Smooth muscle cell (in vitro differentiated cells): ENCODE results near the gene LGI4. TPM values are rescaled to one million over a fixed set of nuclear protein-coding genes. Genes with fewer than 3 reads are reported as not detected.
A peak's percentile ranks its signal among the peaks of the same experiment; 100 is the strongest.

Source experiments
- DNase-seq: peaks from one replicate; lab custom pipeline; 2025; ENCODE audit not compliant: unreplicated experiment; lab: John Stamatoyannopoulos, UW
- H2AFZ ChIP-seq: fragments of 200-600 bp; sonication (generic); 2 replicates; pipeline ENCODE4 v1.6.0; 2016; ENCODE audit warnings: antibody characterized with exemption, low read depth, mild to moderate bottlenecking
- H3F3A ChIP-seq: fragments of 200-600 bp; sonication (generic); 2 replicates; pipeline ENCODE4 v1.6.0; 2017; ENCODE audit warnings: antibody characterized with exemption, low read depth
- H3K27ac ChIP-seq: fragments of 200-600 bp; sonication (generic); 2 replicates; pipeline ENCODE4 v1.5.1; 2016; ENCODE audit warnings: low read depth, mild to moderate bottlenecking
- H3K27me3 ChIP-seq: fragments of 200-600 bp; sonication (generic); 2 replicates; pipeline ENCODE4 v1.6.1; 2016; ENCODE audit warnings: low read depth, mild to moderate bottlenecking
- H3K36me3 ChIP-seq: fragments of 200-600 bp; sonication (generic); 2 replicates; pipeline ENCODE4 v1.5.1; 2016; ENCODE audit warnings: low read depth
- H3K4me1 ChIP-seq: fragments of 200-600 bp; sonication (generic); 2 replicates; pipeline ENCODE4 v1.5.1; 2016; ENCODE audit warnings: low read depth
- H3K4me2 ChIP-seq: fragments of 200-600 bp; sonication (generic); 2 replicates; pipeline ENCODE4 v1.6.0; 2016; ENCODE audit warnings: mild to moderate bottlenecking
- H3K4me3 ChIP-seq: fragments of 200-600 bp; sonication (generic); 2 replicates; pipeline ENCODE4 v1.5.1; 2016; ENCODE audit warnings: mild to moderate bottlenecking
- H3K79me2 ChIP-seq: fragments of 200-600 bp; sonication (generic); 2 replicates; pipeline ENCODE4 v1.6.0; 2016; ENCODE audit warnings: low read depth, mild to moderate bottlenecking
- H3K9ac ChIP-seq: fragments of 200-600 bp; sonication (generic); 2 replicates; pipeline ENCODE4 v1.6.0; 2016; ENCODE audit warnings: low read depth
- H3K9me3 ChIP-seq: fragments of 200-600 bp; sonication (generic); replicated peaks from 2 replicates; pipeline ENCODE4 v1.5.1; 2016; ENCODE audit warnings: low read depth
- H4K20me1 ChIP-seq: fragments of 200-600 bp; sonication (generic); 2 replicates; pipeline ENCODE4 v1.6.0; 2016; ENCODE audit warnings: low read depth
- WGBS: methylation state at CpG from one replicate; pipeline ENCODE4 v1.1.7; 2016; ENCODE audit warnings: low lambda C conversion rate; 5-methylcytosine and 5-hydroxymethylcytosine counted together
- polyA plus RNA-seq: library from polyadenylated mRNA; unstranded; fragments of >200 nt; fragmentation: Nextera tagmentation; extraction: Ambion mirVana; gene quantifications from 2 replicates; pipeline ENCODE4 v1.2.1, GENCODE V29; 2016
- total RNA-seq: library from RNA; depleted of rRNA; stranded (reverse); fragments of >200 nt; gene quantifications from 2 replicates; pipeline ENCODE4 v1.2.3, GENCODE V29; 2014
- TF ChIP-seq, protein P1 (sequence below): fragments of 200-600 bp; sonication (generic); IDR thresholded peaks from 2 replicates; pipeline ENCODE4 v1.5.1; 2017; ENCODE audit warnings: borderline replicate concordance, mild to moderate bottlenecking, antibody characterized with exemption; ENCODE audit not compliant: insufficient read depth, poor library complexity, severe bottlenecking

Gene LGI4
- total and polyA plus RNA-seq, 2 experiments from 2014 or later, result 0.17 to 0.22 TPM

GRCh38 chr19:35136977-35137702 is 2.3 kb upstream of the LGI4 start:
- Histone ChIP-seq H3K36me3 (no peaks in the 10 kb centered on the region), H3K9me3 (no peaks in the 10 kb centered on the region)

DNA sequence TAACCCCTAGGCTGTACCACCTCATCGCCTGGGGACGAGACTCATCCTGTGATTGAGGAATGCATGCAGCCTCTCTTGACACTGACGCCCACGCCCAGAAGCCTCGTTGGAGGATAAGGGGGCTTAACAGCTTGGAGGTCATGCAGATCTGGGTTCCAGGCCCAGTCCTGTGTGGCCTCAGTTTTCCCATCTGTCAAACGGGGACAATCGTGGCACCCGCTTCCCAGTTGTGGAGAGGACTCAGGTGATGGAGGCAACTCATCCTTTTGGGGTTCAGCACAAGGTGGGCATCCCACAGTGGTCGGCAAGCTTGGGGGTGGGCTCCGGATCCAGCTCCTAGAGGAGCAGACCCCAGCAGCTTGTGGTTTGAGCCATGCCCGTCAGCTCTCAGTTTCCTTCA is 1.4 kb upstream of the LGI4 start:
- Histone ChIP-seq H3K9ac (no peak overlapping the region), H3K36me3 (no peaks in the 10 kb centered on the region), H4K20me1 (no peaks in the 10 kb centered on the region), H2AFZ (no peak overlapping the region), H3K79me2 (no peaks in the 10 kb centered on the region), H3K4me2 (no peak overlapping the region), H3K4me1 (peaks cover 20% of the 10 kb centered on the region), H3F3A (no peaks in the 10 kb centered on the region), H3K4me3 (no peak overlapping the region), H3K27ac (no peak overlapping the region), H3K27me3 (no peaks in the 10 kb centered on the region), H3K9me3 (no peaks in the 10 kb centered on the region)
- 76% methylated on average over 11 of the region's 11 CpGs for WGBS
- TF ChIP-seq, protein P1, sequence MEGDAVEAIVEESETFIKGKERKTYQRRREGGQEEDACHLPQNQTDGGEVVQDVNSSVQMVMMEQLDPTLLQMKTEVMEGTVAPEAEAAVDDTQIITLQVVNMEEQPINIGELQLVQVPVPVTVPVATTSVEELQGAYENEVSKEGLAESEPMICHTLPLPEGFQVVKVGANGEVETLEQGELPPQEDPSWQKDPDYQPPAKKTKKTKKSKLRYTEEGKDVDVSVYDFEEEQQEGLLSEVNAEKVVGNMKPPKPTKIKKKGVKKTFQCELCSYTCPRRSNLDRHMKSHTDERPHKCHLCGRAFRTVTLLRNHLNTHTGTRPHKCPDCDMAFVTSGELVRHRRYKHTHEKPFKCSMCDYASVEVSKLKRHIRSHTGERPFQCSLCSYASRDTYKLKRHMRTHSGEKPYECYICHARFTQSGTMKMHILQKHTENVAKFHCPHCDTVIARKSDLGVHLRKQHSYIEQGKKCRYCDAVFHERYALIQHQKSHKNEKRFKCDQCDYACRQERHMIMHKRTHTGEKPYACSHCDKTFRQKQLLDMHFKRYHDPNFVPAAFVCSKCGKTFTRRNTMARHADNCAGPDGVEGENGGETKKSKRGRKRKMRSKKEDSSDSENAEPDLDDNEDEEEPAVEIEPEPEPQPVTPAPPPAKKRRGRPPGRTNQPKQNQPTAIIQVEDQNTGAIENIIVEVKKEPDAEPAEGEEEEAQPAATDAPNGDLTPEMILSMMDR, result no peak
- no peak for DNase-seq

More at GRCh38 chr19:35136977-35137702, 2.3 kb upstream of the LGI4 start:
- Histone ChIP-seq H3K4me1 (peaks cover 20% of the 10 kb centered on the region), H3K4me2 (no peak overlapping the region), H4K20me1 (no peaks in the 10 kb centered on the region), H3K27me3 (peaks cover 9% of the 10 kb centered on the region), H3K79me2 (no peaks in the 10 kb centered on the region), H2AFZ (no peak overlapping the region), H3F3A (no peaks in the 10 kb centered on the region), H3K4me3 (no peak overlapping the region), H3K27ac (no peak overlapping the region), H3K9ac (no peak overlapping the region)
- WGBS, result 80% methylated on average over 9 of the region's 9 CpGs
- DNase-seq, result no peak
- TF ChIP-seq, protein P1, result no peak

GRCh38 chr19:35135389-35135909 is 590 bp upstream of the LGI4 start:
- TF ChIP-seq, protein P1, result peak; percentile 87
- Histone ChIP-seq H4K20me1 (no peaks in the 10 kb centered on the region), H3K27me3 (no peaks in the 10 kb centered on the region), H3K9me3 (no peaks in the 10 kb centered on the region), H3K4me2 (peak overlapping the region; percentile 65), H3K4me1 (peaks cover 16% of the 10 kb centered on the region), H3K27ac (no peak overlapping the region), H3F3A (no peaks in the 10 kb centered on the region), H2AFZ (no peak overlapping the region), H3K79me2 (no peaks in the 10 kb centered on the region), H3K9ac (no peak overlapping the region), H3K4me3 (no peak overlapping the region), H3K36me3 (no peaks in the 10 kb centered on the region)
- peak; percentile 20 for DNase-seq
- 1% methylated on average over 5 of the region's 7 CpGs for WGBS
